Chondrocyte (in vitro differentiated cells): Measurements from ENCODE around the gene NAT8L. TPM values are rescaled to one million over a fixed set of nuclear protein-coding genes. Genes with fewer than 3 reads are reported as not detected.
"Not testable (repeated sequence)": the region's sequence is repeated elsewhere in the genome, so short reads cannot be mapped to it uniquely, and the experiment has no call there.

Source experiments
- DNase-seq: peaks from one replicate; pipeline ENCODE4 v3.0.0; 2021; ENCODE audit warnings: mixed read lengths, low spot score
- H3K27ac Mint-ChIP-seq: one replicate; pipeline ENCODE4 v1.8.0; 2021; ENCODE audit warnings: mild to moderate bottlenecking, moderate library complexity, mixed read lengths; ENCODE audit not compliant: unreplicated experiment
- H3K27me3 Mint-ChIP-seq: 2 replicates; pipeline ENCODE4 v1.8.0; 2021; ENCODE audit warnings: low read depth, mixed read lengths
- H3K36me3 Mint-ChIP-seq: 2 replicates; pipeline ENCODE4 v1.8.0; 2021; ENCODE audit warnings: low read depth, mixed read lengths
- H3K4me1 Mint-ChIP-seq: 2 replicates; pipeline ENCODE4 v1.8.0; 2021; ENCODE audit warnings: low read depth, mild to moderate bottlenecking, mixed read lengths
- H3K4me3 Mint-ChIP-seq: one replicate; pipeline ENCODE4 v1.8.0; 2021; ENCODE audit warnings: mild to moderate bottlenecking, moderate library complexity, mixed read lengths; ENCODE audit not compliant: unreplicated experiment
- H3K9me3 Mint-ChIP-seq: 2 replicates; pipeline ENCODE4 v1.8.0; 2021; ENCODE audit warnings: low read depth, mixed read lengths
- long read RNA-seq: library from polyadenylated mRNA; stranded (forward); transcript quantifications from one replicate; pipeline ENCODE4 v2.0.0, GENCODE V29; 2021
- total RNA-seq: library from RNA; stranded (reverse); gene quantifications from 3 replicates; pipeline ENCODE4 v1.2.1, GENCODE V29; 2021
- TF ChIP-seq, protein P1 (sequence below): fragments of 200-600 bp; sonication (generic); IDR thresholded peaks from 2 replicates; pipeline ENCODE4 v1.5.0; 2021; ENCODE audit warnings: antibody characterized with exemption, mild to moderate bottlenecking, moderate library complexity

The NAT8L gene, protein sequence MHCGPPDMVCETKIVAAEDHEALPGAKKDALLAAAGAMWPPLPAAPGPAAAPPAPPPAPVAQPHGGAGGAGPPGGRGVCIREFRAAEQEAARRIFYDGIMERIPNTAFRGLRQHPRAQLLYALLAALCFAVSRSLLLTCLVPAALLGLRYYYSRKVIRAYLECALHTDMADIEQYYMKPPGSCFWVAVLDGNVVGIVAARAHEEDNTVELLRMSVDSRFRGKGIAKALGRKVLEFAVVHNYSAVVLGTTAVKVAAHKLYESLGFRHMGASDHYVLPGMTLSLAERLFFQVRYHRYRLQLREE
- 0.53 to 1.6 TPM (median 1.6 TPM) in 3 replicates for total RNA-seq
- long read RNA-seq, result 0 reads

DNA sequence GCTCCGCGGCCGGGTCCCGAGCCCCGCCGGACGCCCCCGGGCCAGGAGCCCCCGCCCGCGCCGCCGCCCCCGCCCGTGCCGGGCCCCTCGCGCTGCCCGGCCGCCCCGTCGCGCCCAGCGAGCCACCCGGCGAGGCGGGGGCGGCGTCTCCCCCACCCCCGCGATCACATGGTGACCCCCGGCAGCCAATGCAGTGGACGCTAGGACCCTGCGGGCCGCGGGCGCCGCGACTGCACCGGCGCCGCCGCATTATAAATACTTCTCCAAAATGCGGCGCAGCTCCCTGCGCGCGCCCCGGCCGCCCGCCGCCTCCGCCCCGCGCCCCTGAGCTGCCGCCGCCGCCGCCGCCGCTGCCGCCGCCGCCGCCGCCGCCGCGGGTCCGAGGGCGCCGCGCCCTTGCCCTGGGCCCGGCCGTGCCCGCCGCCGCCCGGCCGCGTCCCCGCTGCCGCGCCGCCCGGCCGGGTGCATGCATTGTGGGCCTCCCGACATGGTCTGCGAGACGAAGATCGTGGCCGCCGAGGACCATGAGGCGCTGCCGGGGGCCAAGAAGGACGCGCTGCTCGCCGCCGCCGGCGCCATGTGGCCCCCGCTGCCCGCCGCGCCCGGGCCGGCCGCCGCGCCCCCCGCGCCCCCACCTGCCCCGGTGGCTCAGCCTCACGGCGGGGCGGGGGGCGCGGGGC, at the start of gene NAT8L:
Gene NAT8L (plus strand): TSS at position 282 of the 680 bp plus-strand sequence. CDS start 185 bp downstream, at position 467.
- H3K27me3 Mint-ChIP-seq, result peaks cover 22% of the 10 kb centered on the region
- no peaks in the 10 kb centered on the region for H3K9me3 Mint-ChIP-seq
- H3K4me3 Mint-ChIP-seq, result no peak within 1 kb of the TSS
- DNase-seq, result no peak
- H3K27ac Mint-ChIP-seq, result no peak within 1 kb of the TSS
- H3K4me1 Mint-ChIP-seq, result no peaks in the 10 kb centered on the region
- H3K36me3 Mint-ChIP-seq, result no peaks in the 10 kb centered on the region
- TF ChIP-seq, protein P1, sequence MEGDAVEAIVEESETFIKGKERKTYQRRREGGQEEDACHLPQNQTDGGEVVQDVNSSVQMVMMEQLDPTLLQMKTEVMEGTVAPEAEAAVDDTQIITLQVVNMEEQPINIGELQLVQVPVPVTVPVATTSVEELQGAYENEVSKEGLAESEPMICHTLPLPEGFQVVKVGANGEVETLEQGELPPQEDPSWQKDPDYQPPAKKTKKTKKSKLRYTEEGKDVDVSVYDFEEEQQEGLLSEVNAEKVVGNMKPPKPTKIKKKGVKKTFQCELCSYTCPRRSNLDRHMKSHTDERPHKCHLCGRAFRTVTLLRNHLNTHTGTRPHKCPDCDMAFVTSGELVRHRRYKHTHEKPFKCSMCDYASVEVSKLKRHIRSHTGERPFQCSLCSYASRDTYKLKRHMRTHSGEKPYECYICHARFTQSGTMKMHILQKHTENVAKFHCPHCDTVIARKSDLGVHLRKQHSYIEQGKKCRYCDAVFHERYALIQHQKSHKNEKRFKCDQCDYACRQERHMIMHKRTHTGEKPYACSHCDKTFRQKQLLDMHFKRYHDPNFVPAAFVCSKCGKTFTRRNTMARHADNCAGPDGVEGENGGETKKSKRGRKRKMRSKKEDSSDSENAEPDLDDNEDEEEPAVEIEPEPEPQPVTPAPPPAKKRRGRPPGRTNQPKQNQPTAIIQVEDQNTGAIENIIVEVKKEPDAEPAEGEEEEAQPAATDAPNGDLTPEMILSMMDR, result no peak

DNA sequence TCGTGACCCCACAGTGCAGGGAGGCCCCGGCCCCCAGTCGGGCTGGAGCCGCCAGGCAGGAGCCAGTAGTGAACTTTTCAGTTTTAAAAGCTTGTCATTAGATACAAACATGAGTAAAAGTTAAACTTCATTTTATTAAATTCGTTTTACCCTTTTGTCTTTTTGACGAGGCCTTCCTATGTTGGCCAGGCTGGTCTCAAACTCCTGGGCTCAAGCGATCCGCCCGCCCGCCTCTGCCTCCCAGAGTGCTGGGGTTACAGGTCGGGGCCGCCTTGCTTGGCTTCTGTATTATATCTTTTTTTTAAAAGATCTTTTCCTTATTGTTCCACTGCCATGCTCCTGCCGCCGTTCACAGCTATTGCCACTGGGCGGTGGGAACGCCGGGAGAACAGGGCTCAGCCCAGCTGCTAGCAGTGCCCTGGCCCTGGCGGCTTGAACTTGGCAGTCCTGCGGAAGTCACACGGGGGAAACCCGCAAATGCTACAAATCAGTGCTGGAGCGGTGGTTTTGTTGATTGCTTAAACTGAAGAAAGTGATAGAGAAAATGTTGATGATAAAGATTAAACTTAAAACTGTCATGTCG, 49.4 kb upstream of the NAT8L start:
- peak overlapping the region; percentile 82 for H3K4me3 Mint-ChIP-seq
- no peaks in the 10 kb centered on the region for H3K27me3 Mint-ChIP-seq
- H3K4me1 Mint-ChIP-seq, result peaks cover 24% of the 10 kb centered on the region
- TF ChIP-seq, protein P1, result peak; percentile 53
- H3K27ac Mint-ChIP-seq, result peak overlapping the region; percentile 92
- peaks cover 1% of the 10 kb centered on the region for H3K36me3 Mint-ChIP-seq
- no peak for DNase-seq
- H3K9me3 Mint-ChIP-seq, result no peaks in the 10 kb centered on the region

DNA sequence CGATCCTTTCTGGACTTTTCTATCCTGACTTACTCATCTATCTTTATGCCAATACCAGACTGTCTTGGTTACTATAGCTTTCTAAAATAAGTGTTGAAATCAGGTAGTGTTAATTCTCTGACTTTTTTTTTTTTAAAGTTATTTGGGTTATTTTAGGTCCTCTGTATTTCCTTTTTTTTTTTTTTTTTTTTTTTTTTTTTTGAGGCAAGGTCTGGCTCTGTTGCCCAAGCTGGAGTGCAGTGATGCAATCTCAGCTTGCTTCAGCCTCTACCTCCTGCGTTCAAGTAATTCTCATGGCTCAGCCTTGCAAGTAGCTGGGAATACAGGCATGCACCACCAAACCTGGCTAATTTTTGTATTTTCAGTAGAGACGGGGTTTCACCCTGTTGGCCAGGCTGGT, 47.5 kb upstream of the NAT8L start:
- TF ChIP-seq, protein P1, result no peak

DNA sequence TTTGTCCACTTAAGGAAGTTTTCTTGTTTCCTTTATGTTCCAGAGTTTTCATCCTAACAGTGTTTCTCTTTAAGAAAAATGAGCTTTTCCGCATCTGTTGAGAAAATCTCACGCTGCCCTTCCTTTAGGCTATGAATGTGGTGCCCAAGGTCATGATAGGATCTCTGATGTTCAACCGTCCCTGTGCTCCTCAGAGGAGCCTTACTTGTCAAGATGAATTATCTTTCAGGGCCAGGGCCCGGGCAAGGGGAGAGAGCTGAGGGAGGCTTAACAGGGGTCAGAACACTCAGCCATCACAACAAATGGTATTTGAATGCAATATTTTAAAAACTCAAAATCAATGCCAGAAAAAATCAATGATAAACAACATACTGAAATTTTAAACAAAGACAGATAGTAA, 44.1 kb upstream of the NAT8L start:
- no peaks in the 10 kb centered on the region for H3K27me3 Mint-ChIP-seq
- H3K27ac Mint-ChIP-seq, result no peak overlapping the region
- H3K9me3 Mint-ChIP-seq, result no peaks in the 10 kb centered on the region
- DNase-seq, result no peak
- TF ChIP-seq, protein P1, result no peak
- peaks cover 1% of the 10 kb centered on the region for H3K4me1 Mint-ChIP-seq
- H3K36me3 Mint-ChIP-seq, result no peaks in the 10 kb centered on the region
- H3K4me3 Mint-ChIP-seq, result no peak overlapping the region

More for the DNA sequence above, 47.5 kb upstream of the NAT8L start:
- H3K9me3 Mint-ChIP-seq, result no peaks in the 10 kb centered on the region
- peaks cover 17% of the 10 kb centered on the region for H3K4me1 Mint-ChIP-seq
- H3K27me3 Mint-ChIP-seq, result no peaks in the 10 kb centered on the region
- H3K36me3 Mint-ChIP-seq, result peaks cover 1% of the 10 kb centered on the region
- no peak overlapping the region for H3K4me3 Mint-ChIP-seq
- H3K27ac Mint-ChIP-seq, result no peak overlapping the region
- DNase-seq, result no peak

DNA sequence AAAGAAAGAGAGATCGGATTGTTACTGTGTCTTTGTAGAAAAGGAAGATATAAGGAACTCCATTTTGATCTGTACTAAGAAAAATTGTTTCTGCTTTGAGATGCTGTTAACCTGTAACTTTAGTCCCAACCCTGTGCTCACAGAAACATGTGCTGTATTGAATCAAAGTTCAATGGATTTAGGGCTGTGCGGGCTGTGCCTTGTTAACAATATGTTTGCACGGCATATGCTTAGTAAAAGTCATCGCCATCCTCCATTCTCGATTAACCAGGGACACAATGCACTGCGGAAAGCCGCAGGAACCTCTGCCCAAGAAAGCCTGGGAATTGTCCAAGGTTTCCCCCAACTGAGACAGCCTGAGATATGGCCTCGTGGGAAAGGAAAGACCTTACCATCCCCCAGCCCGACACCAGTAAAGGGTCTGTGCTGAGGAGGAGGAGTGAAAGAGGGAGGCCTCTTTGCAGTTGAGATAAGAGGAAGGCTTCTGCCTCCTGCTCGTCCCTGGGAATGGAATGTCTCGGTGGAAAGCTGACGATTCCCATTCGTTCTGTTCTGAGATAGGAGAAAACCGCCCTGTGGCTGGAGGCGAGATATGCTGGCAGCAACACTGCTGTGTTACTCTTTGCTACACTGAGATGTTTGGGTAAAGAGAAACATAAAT, 37.6 kb upstream of the NAT8L start:
- not testable (repeated sequence) for H3K4me1 Mint-ChIP-seq, H3K9me3 Mint-ChIP-seq, H3K36me3 Mint-ChIP-seq, DNase-seq, H3K27ac Mint-ChIP-seq, H3K4me3 Mint-ChIP-seq
- peaks cover 15% of the 10 kb centered on the region for H3K27me3 Mint-ChIP-seq
